Upper lobe of right lung (tissue), 1 donor: ENCODE results near the gene HIVEP3. TPM values are rescaled to one million over a fixed set of nuclear protein-coding genes. Genes with fewer than 3 reads are reported as not detected.

ENCODE experiments used
- ATAC-seq: fragments of 200-7000 bp; cut with Tn5 transposase; one replicate; pipeline ENCODE4 v1.9.1; 2020; ENCODE audit warnings: mild to moderate bottlenecking, moderate library complexity
- DNase-seq: peaks from one replicate; pipeline ENCODE4 v3.0.0-alpha.2; 2020
- H3K27ac ChIP-seq: fragments of 200-600 bp; one replicate; pipeline ENCODE4 v1.8.0; 2022
- H3K27me3 ChIP-seq: fragments of 200-600 bp; one replicate; pipeline ENCODE4 v1.8.0; 2022; ENCODE audit warnings: mild to moderate bottlenecking
- H3K36me3 ChIP-seq: fragments of 200-600 bp; one replicate; pipeline ENCODE4 v1.8.0; 2022
- H3K4me1 ChIP-seq: fragments of 200-600 bp; one replicate; pipeline ENCODE4 v1.8.0; 2022
- H3K4me3 ChIP-seq: fragments of 200-600 bp; one replicate; pipeline ENCODE4 v1.8.0; 2022; ENCODE audit warnings: mild to moderate bottlenecking
- H3K9me3 ChIP-seq: fragments of 200-600 bp; one replicate; pipeline ENCODE4 v1.8.0; 2022
- CTCF ChIP-seq: fragments of 200-600 bp; IDR thresholded peaks from one replicate; pipeline ENCODE4 v1.8.0; 2022; ENCODE audit warnings: antibody characterized with exemption
- intact Hi-C: fragments of 100-400 bp; cut with DNase I; formaldehyde crosslinking; loops from one replicate; pipeline ENCODE4 v1.11.0; 2022
- total RNA-seq: library from RNA; stranded (reverse); fragmentation: NEBNext Ultra II Directional; extraction: Animal tissue kit (Norgen Biotek cat#: 25700); gene quantifications from one replicate; pipeline ENCODE4 v1.2.1, GENCODE V29; 2021
- donor health status: DM: no; HTN: yes; CAD: no; lungs with severe emphysema.

HIVEP3 gene
- total RNA-seq, 1 donor from 2014 or later, result 16.6 TPM

DNA sequence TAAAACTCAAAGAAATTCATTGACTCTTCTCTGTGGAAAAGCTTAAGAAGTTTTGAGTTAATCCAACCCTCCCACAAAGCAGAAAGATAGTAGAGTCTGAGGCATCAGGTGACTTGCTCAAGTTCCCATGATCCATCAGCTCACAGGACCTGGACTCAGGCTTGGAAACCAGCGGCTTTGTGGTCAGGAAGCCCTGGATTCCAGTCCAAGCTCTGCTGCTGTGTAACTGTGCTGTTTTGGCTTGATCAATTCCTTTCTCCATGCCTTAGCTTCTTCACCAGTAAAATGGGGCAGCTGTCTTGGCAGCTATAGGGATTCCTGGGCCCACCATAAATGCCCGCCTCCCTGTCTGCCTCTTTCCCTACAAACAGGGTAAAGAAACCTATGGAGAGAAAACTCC is 180.2 kb downstream of the HIVEP3 start:
- H3K9me3 ChIP-seq, result no peaks in the 10 kb centered on the region
- DNase-seq (peak; percentile 28), ATAC-seq (no peak)
- H3K27ac ChIP-seq, result peak overlapping the region; percentile 84
- no peaks in the 10 kb centered on the region for H3K27me3 ChIP-seq
- H3K36me3 ChIP-seq, result no peaks in the 10 kb centered on the region
- H3K4me3 ChIP-seq, result peak overlapping the region; percentile 26
- TF ChIP-seq CTCF, result no peak
- intact Hi-C loops, result no loop called here
- H3K4me1 ChIP-seq, result peaks cover 50% of the 10 kb centered on the region

- no peaks in the 10 kb centered on the region for H3K27me3 ChIP-seq
- DNase-seq (peak; percentile 50), ATAC-seq (no peak)
- H3K4me3 ChIP-seq, result no peak overlapping the region
- intact Hi-C loops, result no loop called here
- no peak for TF ChIP-seq CTCF
- peak overlapping the region; percentile 84 for H3K27ac ChIP-seq
- H3K36me3 ChIP-seq, result no peaks in the 10 kb centered on the region
- H3K9me3 ChIP-seq, result no peaks in the 10 kb centered on the region
- H3K4me1 ChIP-seq, result peaks cover 50% of the 10 kb centered on the region
Observed at GRCh38 chr1:41738006-41738405, 180.7 kb downstream of the HIVEP3 start.

DNA sequence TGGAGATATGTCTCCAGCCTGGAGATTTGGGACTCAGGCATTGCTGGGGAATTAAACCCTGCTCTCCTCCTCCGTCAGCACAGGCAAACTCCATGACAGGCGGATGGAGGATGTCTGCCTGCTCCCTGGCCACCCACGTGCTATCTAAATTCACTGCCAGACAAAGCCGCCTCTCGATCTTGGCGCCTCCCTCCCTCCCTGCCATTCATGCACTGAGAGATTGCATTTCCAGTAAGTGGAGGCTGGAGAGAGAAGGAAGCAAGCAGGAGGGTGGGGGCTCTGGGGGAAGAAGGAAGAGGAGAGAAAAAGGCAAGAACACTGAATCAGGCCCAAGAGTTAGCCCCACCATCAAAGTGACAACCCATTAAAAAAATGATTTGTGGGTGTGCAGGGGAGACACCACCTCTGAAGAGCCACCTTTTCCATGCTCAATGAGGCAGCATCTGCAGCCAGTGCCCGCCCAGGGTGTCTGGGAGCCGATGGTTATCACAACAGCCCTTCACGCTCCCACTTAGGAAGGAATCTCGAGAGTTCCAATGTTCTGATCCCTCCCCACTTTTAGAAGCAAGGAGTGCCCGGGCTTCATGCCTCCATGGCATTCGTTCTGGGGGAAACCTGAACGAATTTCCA is 183.0 kb downstream of the HIVEP3 start:
- Histone ChIP-seq H3K4me1 (peaks cover 44% of the 10 kb centered on the region), H3K36me3 (no peaks in the 10 kb centered on the region), H3K4me3 (no peak overlapping the region), H3K27ac (no peak overlapping the region), H3K9me3 (no peaks in the 10 kb centered on the region), H3K27me3 (no peaks in the 10 kb centered on the region)
- no peak for TF ChIP-seq CTCF
- DNase-seq (peak; percentile 64), ATAC-seq (peak; percentile 11)
- intact Hi-C loops, result no loop called here

GRCh38 chr1:41735139-41735538 is 183.6 kb downstream of the HIVEP3 start:
- Histone ChIP-seq H3K27me3 (no peaks in the 10 kb centered on the region), H3K9me3 (no peaks in the 10 kb centered on the region), H3K4me1 (peaks cover 42% of the 10 kb centered on the region), H3K36me3 (no peaks in the 10 kb centered on the region), H3K27ac (no peak overlapping the region), H3K4me3 (no peak overlapping the region)
- no peak for TF ChIP-seq CTCF
- no peak for ATAC-seq
- intact Hi-C loops, result no loop called here
- DNase-seq, result no peak

GRCh38 chr1:41734201-41734970 is 184.3 kb downstream of the HIVEP3 start:
- no peaks in the 10 kb centered on the region for H3K36me3 ChIP-seq
- no peak overlapping the region for H3K4me3 ChIP-seq
- DNase-seq (peak; percentile 37), ATAC-seq (no peak)
- no peak overlapping the region for H3K27ac ChIP-seq
- H3K9me3 ChIP-seq, result no peaks in the 10 kb centered on the region
- TF ChIP-seq CTCF, result no peak
- peaks cover 42% of the 10 kb centered on the region for H3K4me1 ChIP-seq
- no peaks in the 10 kb centered on the region for H3K27me3 ChIP-seq
- intact Hi-C loops, result no loop called here
